ENCODE measurements around the gene MED12L.

MED12L gene

GRCh38 chr3:151091685-151092345 lies 6.4 kb downstream of the MED12L start:
- no peak for DNase-seq (ENCODE audit: low read depth in 2 of 2)

- DNase-seq (ENCODE audit: low read depth in 2 of 2) = no peak
Observed at GRCh38 chr3:151093148-151093547, 7.7 kb downstream of the MED12L start.

- DNase-seq (ENCODE audit: low read depth in 2 of 2) = no peak
Observed at GRCh38 chr3:151093905-151094304, 8.4 kb downstream of the MED12L start.

- no peak for DNase-seq (ENCODE audit: low read depth in 2 of 2)
Observed at GRCh38 chr3:151096716-151097115, 11.3 kb downstream of the MED12L start.

GRCh38 chr3:151100076-151100475 lies 14.6 kb downstream of the MED12L start:
- DNase-seq (ENCODE audit: low read depth in 2 of 2) = no peak

- DNase-seq (ENCODE audit: low read depth in 2 of 2) = no peak
Observed at GRCh38 chr3:151101270-151101969, 16.0 kb downstream of the MED12L start.

GRCh38 chr3:151106311-151106710 lies 20.8 kb downstream of the MED12L start:
- DNase-seq (ENCODE audit: low read depth in 2 of 2) = no peak

- DNase-seq (ENCODE audit: low read depth in 2 of 2) = no peak
Observed at GRCh38 chr3:151107177-151107576, 21.7 kb downstream of the MED12L start.

GRCh38 chr3:151107701-151108100 lies 22.2 kb downstream of the MED12L start:
- no peak for DNase-seq (ENCODE audit: low read depth in 2 of 2)

- DNase-seq (ENCODE audit: low read depth in 2 of 2) = no peak
Observed at GRCh38 chr3:151109286-151109800, 23.9 kb downstream of the MED12L start.

- DNase-seq (ENCODE audit: low read depth in 2 of 2) = no peak
Observed at GRCh38 chr3:151112731-151113130, 27.3 kb downstream of the MED12L start.

- DNase-seq (ENCODE audit: low read depth in 2 of 2) = no peak
Observed at GRCh38 chr3:151113343-151113742, 27.9 kb downstream of the MED12L start.

GRCh38 chr3:151117047-151117446 lies 31.6 kb downstream of the MED12L start:
- no peak for DNase-seq (ENCODE audit: low read depth in 2 of 2)

- no peak for DNase-seq (ENCODE audit: low read depth in 2 of 2)
Observed at GRCh38 chr3:151119188-151119587, 33.7 kb downstream of the MED12L start.

- no peak for DNase-seq (ENCODE audit: low read depth in 2 of 2)
Observed at GRCh38 chr3:151120409-151120808, 34.9 kb downstream of the MED12L start.

GRCh38 chr3:151121016-151121415 lies 35.6 kb downstream of the MED12L start:
- no peak for DNase-seq (ENCODE audit: low read depth in 2 of 2)

- DNase-seq (ENCODE audit: low read depth in 2 of 2) = no peak
Observed at GRCh38 chr3:151123827-151124226, 38.4 kb downstream of the MED12L start.

- no peak for DNase-seq (ENCODE audit: low read depth in 2 of 2)
Observed at GRCh38 chr3:151124476-151124875, 39.0 kb downstream of the MED12L start.

GRCh38 chr3:151130428-151130827 lies 45.0 kb downstream of the MED12L start:
- no peak for DNase-seq (ENCODE audit: low read depth in 2 of 2)

- no peak for DNase-seq (ENCODE audit: low read depth in 2 of 2)
Observed at GRCh38 chr3:151133175-151133574, 47.7 kb downstream of the MED12L start.

- no peak for DNase-seq (ENCODE audit: low read depth in 2 of 2)
Observed at GRCh38 chr3:151133917-151134450, 48.5 kb downstream of the MED12L start.

GRCh38 chr3:151135541-151136337 lies 50.3 kb downstream of the MED12L start:
- DNase-seq (ENCODE audit: low read depth in 2 of 2) = no peak
